SU-DHL-6 (cell line): ENCODE data around the gene RPGRIP1L.

Source experiments
- H2AFZ ChIP-seq: fragments of 200-600 bp; sonication (generic); 2 replicates; pipeline ENCODE4 v1.6.1; 2014; ENCODE audit warnings: low read depth, mild to moderate bottlenecking, moderate library complexity, mixed read lengths, antibody characterized with exemption, low read length; ENCODE audit not compliant: severe bottlenecking
- H3F3A ChIP-seq: fragments of 200-600 bp; shearing (Covaris generic); 2 replicates; pipeline ENCODE4 v1.6.0; 2016; ENCODE audit warnings: antibody characterized with exemption, mild to moderate bottlenecking; ENCODE audit not compliant: insufficient read depth
- H3K27ac ChIP-seq: fragments of 200-600 bp; sonication (generic); 2 replicates; pipeline ENCODE4 v1.5.1; 2016; ENCODE audit warnings: low read depth, mild to moderate bottlenecking, low read length, moderate library complexity, mixed read lengths
- H3K27me3 ChIP-seq: fragments of 200-600 bp; sonication (generic), shearing (Covaris generic); 2 replicates; pipeline ENCODE4 v1.6.0; 2014; ENCODE audit warnings: mild to moderate bottlenecking, low read length
- H3K36me3 ChIP-seq: fragments of 200-600 bp; sonication (generic); 2 replicates; pipeline ENCODE4 v1.6.1; 2014; ENCODE audit warnings: mild to moderate bottlenecking, low read length, mixed read lengths
- H3K4me2 ChIP-seq: fragments of 300-600, 200-600 bp; shearing (Covaris generic), sonication (generic); 2 replicates; pipeline ENCODE4 v1.6.0; 2014; ENCODE audit warnings: low read length, low read depth, mild to moderate bottlenecking; ENCODE audit not compliant: poor library complexity, severe bottlenecking
- H3K4me3 ChIP-seq: fragments of 200-600 bp; sonication (generic); 2 replicates; pipeline ENCODE4 v1.5.1; 2014; ENCODE audit warnings: antibody characterized with exemption, low read length, mild to moderate bottlenecking, mixed read lengths; ENCODE audit not compliant: insufficient read depth, poor library complexity, severe bottlenecking
- H3K79me2 ChIP-seq: fragments of 200-600 bp; sonication (generic); 2 replicates; pipeline ENCODE4 v1.6.1; 2014; ENCODE audit warnings: mild to moderate bottlenecking, low read length, moderate library complexity; ENCODE audit not compliant: insufficient read depth
- H3K9ac ChIP-seq: fragments of 200-600 bp; sonication (generic); 2 replicates; pipeline ENCODE4 v1.7.0; 2014; ENCODE audit warnings: mild to moderate bottlenecking, low read length
- H3K9me2 ChIP-seq: fragments of 200-600 bp; sonication (generic); replicated peaks from 2 replicates; pipeline ENCODE4 v1.6.1; 2014; ENCODE audit warnings: low read length; ENCODE audit not compliant: insufficient read depth
- H3K9me3 ChIP-seq: fragments of 200-600 bp; sonication (generic); 2 replicates; pipeline ENCODE4 v1.6.1; 2014; ENCODE audit warnings: low read length, mixed read lengths; ENCODE audit not compliant: insufficient read depth
- H4K20me1 ChIP-seq: fragments of 200-600 bp; sonication (generic); 2 replicates; pipeline ENCODE4 v1.6.1; 2014; ENCODE audit warnings: low read depth, mild to moderate bottlenecking, antibody characterized with exemption, low read length, moderate library complexity, mixed read lengths
- CTCF ChIP-seq: fragments of 200-600 bp; sonication (generic); IDR thresholded peaks from one replicate; pipeline ENCODE4 v1.5.1; 2017; ENCODE audit warnings: antibody characterized with exemption, mild to moderate bottlenecking, low read length, moderate library complexity; ENCODE audit not compliant: insufficient read depth, poor library complexity, severe bottlenecking
- EZH2phosphoT487 ChIP-seq: fragments of 200-600 bp; sonication (generic), shearing (Covaris generic); conservative IDR thresholded peaks from 2 replicates; pipeline ENCODE4 v1.6.1; 2018; ENCODE audit warnings: mild to moderate bottlenecking, antibody characterized with exemption, low read length, moderate library complexity, mixed read lengths

The RPGRIP1L gene

GRCh38 chr16:53714205-53715022 is 10.8 kb upstream of the RPGRIP1L start:
- Histone ChIP-seq H3K27ac (no peak overlapping the region), H4K20me1 (peaks cover 4% of the 10 kb centered on the region; the same call in 1 of the 2 replicates), H3K4me2 (no peak overlapping the region), H3K9me2 (no peaks in the 10 kb centered on the region), H3K27me3 (no peaks in the 10 kb centered on the region), H2AFZ (no peak overlapping the region), H3K9ac (no peak overlapping the region), H3K4me3 (no peak overlapping the region), H3K79me2 (peaks cover 28% of the 10 kb centered on the region), H3K36me3 (no peaks in the 10 kb centered on the region), H3K9me3 (no peaks in the 10 kb centered on the region), H3F3A (no peaks in the 10 kb centered on the region)
- TF ChIP-seq CTCF (no peak), EZH2phosphoT487 (no peak)

DNA sequence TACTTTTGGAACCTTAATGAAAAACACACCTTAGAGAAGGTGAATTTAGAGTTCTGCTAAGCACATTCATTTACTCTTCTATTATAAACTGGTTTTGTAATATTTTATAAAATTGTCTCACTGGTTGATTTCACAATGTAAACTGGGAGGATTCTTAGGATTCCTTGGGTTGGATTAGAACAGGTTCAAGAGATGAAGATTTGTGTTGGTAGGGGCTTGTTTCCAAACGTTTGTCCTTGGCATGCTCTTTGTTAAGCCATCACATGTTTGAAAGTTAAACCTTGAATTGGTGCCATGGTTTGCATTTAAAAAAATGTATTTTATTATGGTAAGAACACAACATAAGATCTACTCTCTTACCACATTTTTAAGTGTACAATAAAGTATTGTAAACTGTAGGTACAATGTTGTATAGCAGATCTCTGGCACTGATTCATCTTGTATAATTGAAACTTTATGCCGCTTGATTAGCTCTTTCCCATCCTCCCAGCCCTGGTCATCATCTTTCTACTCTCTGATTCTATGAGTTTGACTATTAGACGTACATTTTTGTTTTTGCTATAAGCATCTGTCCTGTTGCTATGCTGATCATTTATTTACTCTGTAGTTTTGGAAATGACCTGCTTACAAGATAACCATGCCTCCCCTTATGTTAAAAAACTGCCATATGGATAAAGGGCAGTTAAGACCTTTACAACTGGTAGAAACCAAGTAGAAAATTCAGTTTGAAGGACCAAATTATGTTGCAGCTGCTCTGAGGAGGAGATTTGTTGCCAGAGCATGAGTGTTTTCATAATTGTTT is 9.9 kb upstream of the RPGRIP1L start:
- Histone ChIP-seq H3K27me3 (no peaks in the 10 kb centered on the region), H3K4me2 (no peak overlapping the region), H3K36me3 (no peaks in the 10 kb centered on the region), H3K27ac (no peak overlapping the region), H3K9me2 (no peaks in the 10 kb centered on the region), H3K79me2 (peaks cover 25% of the 10 kb centered on the region), H3K9me3 (no peaks in the 10 kb centered on the region), H4K20me1 (peaks cover 4% of the 10 kb centered on the region; the same call in 1 of the 2 replicates), H3K9ac (no peak overlapping the region), H3K4me3 (no peak overlapping the region), H2AFZ (no peak overlapping the region), H3F3A (no peaks in the 10 kb centered on the region)
- TF ChIP-seq CTCF, result no peak
- TF ChIP-seq EZH2phosphoT487, result no peak

- Histone ChIP-seq H3K79me2 (peaks cover 28% of the 10 kb centered on the region), H3K4me2 (no peak overlapping the region), H3K4me3 (no peak overlapping the region), H3K9me3 (no peaks in the 10 kb centered on the region), H3K27me3 (no peaks in the 10 kb centered on the region), H3K27ac (no peak overlapping the region), H3F3A (no peaks in the 10 kb centered on the region), H2AFZ (no peak overlapping the region), H3K9me2 (no peaks in the 10 kb centered on the region), H4K20me1 (peaks cover 2% of the 10 kb centered on the region; the same call in 1 of the 2 replicates), H3K36me3 (no peaks in the 10 kb centered on the region), H3K9ac (no peak overlapping the region)
- TF ChIP-seq EZH2phosphoT487, result no peak
- TF ChIP-seq CTCF, result no peak
Measured at GRCh38 chr16:53712065-53712464, 8.4 kb upstream of the RPGRIP1L start.
